Trophoblast cell (in vitro differentiated cells and primary cell): ENCODE data around the gene SSH2.

ENCODE experiments used
- DNase-seq, 2 donors: peaks; one replicate each; pipeline ENCODE4 v3.0.0-alpha.2; 2016
- H2AFZ ChIP-seq: 2 replicates; pipeline ENCODE4 v1.6.1; 2013; ENCODE audit warnings: low read length, moderate library complexity, mild to moderate bottlenecking; ENCODE audit not compliant: insufficient read depth, poor library complexity
- H2AK5ac ChIP-seq: 2 replicates; pipeline ENCODE4 v1.6.1; 2013; ENCODE audit warnings: mild to moderate bottlenecking, low read length
- H2BK120ac ChIP-seq: 2 replicates; pipeline ENCODE4 v1.6.1; 2013; ENCODE audit warnings: low read length, mild to moderate bottlenecking, moderate library complexity; ENCODE audit not compliant: insufficient read depth, poor library complexity
- H2BK12ac ChIP-seq: 2 replicates; pipeline ENCODE4 v1.6.1; 2013; ENCODE audit warnings: mild to moderate bottlenecking, low read length, moderate library complexity
- H2BK5ac ChIP-seq: 2 replicates; pipeline ENCODE4 v1.6.1; 2013; ENCODE audit warnings: low read length, low read depth, moderate library complexity, mild to moderate bottlenecking; ENCODE audit not compliant: poor library complexity
- H3K14ac ChIP-seq: 2 replicates; pipeline ENCODE4 v1.6.1; 2013; ENCODE audit warnings: mild to moderate bottlenecking, low read length
- H3K18ac ChIP-seq: 2 replicates; pipeline ENCODE4 v1.6.1; 2013; ENCODE audit warnings: mild to moderate bottlenecking, low read length
- H3K23ac ChIP-seq: 2 replicates; pipeline ENCODE4 v1.6.1; 2013; ENCODE audit warnings: low read length
- H3K27ac ChIP-seq: 2 replicates; pipeline ENCODE4 v1.5.1; 2013; ENCODE audit warnings: low read depth, mild to moderate bottlenecking, inconsistent platforms, low read length, moderate library complexity
- H3K27me3 ChIP-seq: 2 replicates; pipeline ENCODE4 v1.6.1; 2013; ENCODE audit warnings: inconsistent platforms, mild to moderate bottlenecking, low read length, moderate library complexity; ENCODE audit not compliant: insufficient read depth
- H3K36me3 ChIP-seq, 2 experiments: 1 replicate in 1 of 2; 2 replicates in 1 of 2; pipeline ENCODE4 v1.6.1; 2013; ENCODE audit warnings: low read length in 2 of 2, mild to moderate bottlenecking in 2 of 2, moderate library complexity in 1 of 2; ENCODE audit not compliant: insufficient read depth in 2 of 2, control insufficient read depth in 1 of 2
- H3K4ac ChIP-seq: 2 replicates; pipeline ENCODE4 v1.6.1; 2013; ENCODE audit warnings: low read depth, mild to moderate bottlenecking, low read length, moderate library complexity
- H3K4me1 ChIP-seq, 2 experiments: 1 replicate in 1 of 2; 2 replicates in 1 of 2; pipeline ENCODE4 v1.6.1; 2013; ENCODE audit warnings: low read length in 2 of 2, mild to moderate bottlenecking in 2 of 2, moderate library complexity in 1 of 2; ENCODE audit not compliant: insufficient read depth in 2 of 2, control insufficient read depth in 1 of 2
- H3K4me2 ChIP-seq: 2 replicates; pipeline ENCODE4 v1.6.1; 2013; ENCODE audit warnings: inconsistent platforms, mild to moderate bottlenecking, low read length, moderate library complexity
- H3K4me3 ChIP-seq: 2 replicates; pipeline ENCODE4 v1.5.1; 2013; ENCODE audit warnings: mild to moderate bottlenecking, low read depth, low read length, inconsistent platforms
- H3K79me1 ChIP-seq: one replicate; pipeline ENCODE4 v1.6.1; 2013; ENCODE audit warnings: low read length
- H3K79me2 ChIP-seq: 2 replicates; pipeline ENCODE4 v1.6.1; 2013; ENCODE audit warnings: low read length, mild to moderate bottlenecking; ENCODE audit not compliant: control insufficient read depth, insufficient read depth, poor library complexity
- H3K9ac ChIP-seq: 2 replicates; pipeline ENCODE4 v1.6.1; 2013; ENCODE audit warnings: mild to moderate bottlenecking, low read length
- H3K9me3 ChIP-seq: 2 replicates; pipeline ENCODE4 v1.6.1; 2013; ENCODE audit warnings: low read depth, mild to moderate bottlenecking, control low read depth, inconsistent platforms, low read length; ENCODE audit not compliant: insufficient read depth
- H4K12ac ChIP-seq: 2 replicates; pipeline ENCODE4 v1.6.1; 2013; ENCODE audit warnings: low read depth, mild to moderate bottlenecking, low read length, moderate library complexity
- H4K8ac ChIP-seq: 2 replicates; pipeline ENCODE4 v1.6.1; 2013; ENCODE audit warnings: low read depth, mild to moderate bottlenecking, low read length, moderate library complexity
- H4K91ac ChIP-seq: one replicate; pipeline ENCODE4 v1.6.1; 2013; ENCODE audit warnings: low read depth, mild to moderate bottlenecking, low read length, moderate library complexity
- WGBS: extraction: QIAGEN DNeasy Blood & Tissue Kit; methylation state at CpG from one replicate; pipeline ENCODE4 v1.1.7; 2013; ENCODE audit warnings: missing lambda C conversion rate; ENCODE audit not compliant: insufficient read length, insufficient coverage; ENCODE audit errors: extremely low coverage; 5-methylcytosine and 5-hydroxymethylcytosine counted together

SSH2 gene

DNA sequence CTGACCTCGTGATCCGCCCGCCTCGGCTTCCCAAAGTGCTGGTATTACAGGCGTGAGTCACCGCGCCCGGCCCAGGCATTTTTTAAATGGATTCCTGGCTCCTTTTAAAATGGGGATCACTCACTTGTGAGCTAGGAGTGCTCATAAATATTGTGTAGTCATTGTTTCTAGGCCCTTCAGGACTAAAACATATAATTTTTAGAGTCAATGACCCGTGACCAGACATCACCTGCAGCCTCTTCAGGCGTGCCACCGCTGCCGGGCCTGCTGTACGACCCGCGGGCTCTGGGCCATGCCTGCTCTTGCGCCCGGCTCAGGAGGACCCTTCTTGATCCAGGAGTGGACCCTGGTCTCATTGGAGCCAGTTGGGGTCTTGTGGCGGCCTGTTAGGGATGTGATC lies 42.2 kb upstream of the SSH2 start:
- no CpG with 5 or more reads among the region's 18 CpGs for WGBS
- no peak overlapping the region for H3K4ac ChIP-seq
- H3K9ac ChIP-seq, result no peak overlapping the region
- no peak overlapping the region for H2BK5ac ChIP-seq
- H3K27me3 ChIP-seq, result no peaks in the 10 kb centered on the region
- H3K4me3 ChIP-seq, result no peak overlapping the region
- H3K14ac ChIP-seq, result no peak overlapping the region
- H3K79me1 ChIP-seq, result no peaks in the 10 kb centered on the region
- H3K18ac ChIP-seq, result no peak overlapping the region
- H2AK5ac ChIP-seq, result no peak overlapping the region
- DNase-seq, result no peak
- no peak overlapping the region for H3K27ac ChIP-seq
- no peak overlapping the region for H2BK120ac ChIP-seq
- H4K8ac ChIP-seq, result no peak overlapping the region
- no peaks in the 10 kb centered on the region for H3K79me2 ChIP-seq
- H3K9me3 ChIP-seq, result no peaks in the 10 kb centered on the region
- H4K12ac ChIP-seq, result no peak overlapping the region
- no peak overlapping the region for H4K91ac ChIP-seq
- H3K4me1 ChIP-seq, result no peaks in the 10 kb centered on the region
- no peak overlapping the region for H2AFZ ChIP-seq
- no peak overlapping the region for H2BK12ac ChIP-seq
- no peak overlapping the region for H3K4me2 ChIP-seq
- H3K23ac ChIP-seq, result no peak overlapping the region
- H3K36me3 ChIP-seq, result no peaks in the 10 kb centered on the region

GRCh38 chr17:29968271-29968670 lies 38.2 kb upstream of the SSH2 start:
- no peak overlapping the region for H4K8ac ChIP-seq
- H3K36me3 ChIP-seq, result no peaks in the 10 kb centered on the region
- H3K79me2 ChIP-seq, result no peaks in the 10 kb centered on the region
- H3K27ac ChIP-seq, result no peak overlapping the region
- H4K12ac ChIP-seq, result no peak overlapping the region
- no peak overlapping the region for H2AFZ ChIP-seq
- DNase-seq, result no peak
- no peaks in the 10 kb centered on the region for H3K9me3 ChIP-seq
- H4K91ac ChIP-seq, result no peak overlapping the region
- no peak overlapping the region for H3K14ac ChIP-seq
- no peak overlapping the region for H3K23ac ChIP-seq
- no peaks in the 10 kb centered on the region for H3K4me1 ChIP-seq
- no peak overlapping the region for H2BK12ac ChIP-seq
- H3K79me1 ChIP-seq, result no peaks in the 10 kb centered on the region
- no peak overlapping the region for H3K4me3 ChIP-seq
- H2BK5ac ChIP-seq, result no peak overlapping the region
- no peak overlapping the region for H2AK5ac ChIP-seq
- H3K9ac ChIP-seq, result no peak overlapping the region
- no peak overlapping the region for H3K4ac ChIP-seq
- WGBS, result no CpG with 5 or more reads among the region's 5 CpGs
- H3K27me3 ChIP-seq, result no peaks in the 10 kb centered on the region
- no peak overlapping the region for H3K18ac ChIP-seq
- no peak overlapping the region for H2BK120ac ChIP-seq
- no peak overlapping the region for H3K4me2 ChIP-seq

GRCh38 chr17:29962656-29963055 lies 32.6 kb upstream of the SSH2 start:
- Histone ChIP-seq H3K4me2 (no peak overlapping the region), H3K4me1 (no peaks in the 10 kb centered on the region), H3K4me3 (no peak overlapping the region), H3K27me3 (no peaks in the 10 kb centered on the region), H3K4ac (no peak overlapping the region), H3K23ac (no peak overlapping the region), H3K9ac (no peak overlapping the region), H3K9me3 (no peaks in the 10 kb centered on the region), H2AFZ (no peak overlapping the region), H4K91ac (no peak overlapping the region), H3K27ac (no peak overlapping the region), H3K36me3 (no peaks in the 10 kb centered on the region), H2AK5ac (no peak overlapping the region), H2BK5ac (no peak overlapping the region), H4K12ac (no peak overlapping the region), H4K8ac (no peak overlapping the region), H3K18ac (no peak overlapping the region), H2BK120ac (no peak overlapping the region), H3K14ac (no peak overlapping the region), H3K79me2 (no peaks in the 10 kb centered on the region), H3K79me1 (no peaks in the 10 kb centered on the region), H2BK12ac (no peak overlapping the region)
- no CpG with 5 or more reads among the region's 2 CpGs for WGBS
- peak in 1 of 2 donors; percentile 64 for DNase-seq

GRCh38 chr17:29959658-29960337 lies 29.8 kb upstream of the SSH2 start:
- Histone ChIP-seq H3K4me2 (no peak overlapping the region), H3K36me3 (no peaks in the 10 kb centered on the region), H3K27ac (no peak overlapping the region), H3K27me3 (no peaks in the 10 kb centered on the region), H3K23ac (no peak overlapping the region), H3K4me1 (no peaks in the 10 kb centered on the region), H3K79me2 (no peaks in the 10 kb centered on the region), H3K4me3 (no peak overlapping the region), H2AK5ac (no peak overlapping the region), H3K9me3 (no peaks in the 10 kb centered on the region), H3K9ac (no peak overlapping the region), H3K18ac (no peak overlapping the region), H3K79me1 (no peaks in the 10 kb centered on the region), H4K8ac (no peak overlapping the region), H2BK12ac (no peak overlapping the region), H4K91ac (no peak overlapping the region), H3K14ac (no peak overlapping the region), H4K12ac (no peak overlapping the region), H2AFZ (no peak overlapping the region), H3K4ac (no peak overlapping the region), H2BK120ac (no peak overlapping the region), H2BK5ac (no peak overlapping the region)
- WGBS, result no CpG with 5 or more reads among the region's 4 CpGs
- DNase-seq, result no peak
